Breast epithelium (tissue), 3 donors: ENCODE results near the gene KLRC4.

Experiments used
- POLR2AphosphoS5 ChIP-seq, 3 donors: sonication (generic); formaldehyde crosslinking; IDR thresholded peaks; one replicate each; pipeline ENCODE4 v1.6.1; 2017; ENCODE audit warnings: antibody characterized with exemption in 3 of 3
- TF ChIP-seq, protein P1 (sequence below), 3 donors: fragments of 450-650 bp; IDR thresholded peaks; one replicate each; pipeline ENCODE4 v1.5.1; 2016 to 2017; ENCODE audit warnings: antibody characterized with exemption in 3 of 3, mild to moderate bottlenecking in 3 of 3, moderate library complexity in 3 of 3

- TF ChIP-seq, protein P1, sequence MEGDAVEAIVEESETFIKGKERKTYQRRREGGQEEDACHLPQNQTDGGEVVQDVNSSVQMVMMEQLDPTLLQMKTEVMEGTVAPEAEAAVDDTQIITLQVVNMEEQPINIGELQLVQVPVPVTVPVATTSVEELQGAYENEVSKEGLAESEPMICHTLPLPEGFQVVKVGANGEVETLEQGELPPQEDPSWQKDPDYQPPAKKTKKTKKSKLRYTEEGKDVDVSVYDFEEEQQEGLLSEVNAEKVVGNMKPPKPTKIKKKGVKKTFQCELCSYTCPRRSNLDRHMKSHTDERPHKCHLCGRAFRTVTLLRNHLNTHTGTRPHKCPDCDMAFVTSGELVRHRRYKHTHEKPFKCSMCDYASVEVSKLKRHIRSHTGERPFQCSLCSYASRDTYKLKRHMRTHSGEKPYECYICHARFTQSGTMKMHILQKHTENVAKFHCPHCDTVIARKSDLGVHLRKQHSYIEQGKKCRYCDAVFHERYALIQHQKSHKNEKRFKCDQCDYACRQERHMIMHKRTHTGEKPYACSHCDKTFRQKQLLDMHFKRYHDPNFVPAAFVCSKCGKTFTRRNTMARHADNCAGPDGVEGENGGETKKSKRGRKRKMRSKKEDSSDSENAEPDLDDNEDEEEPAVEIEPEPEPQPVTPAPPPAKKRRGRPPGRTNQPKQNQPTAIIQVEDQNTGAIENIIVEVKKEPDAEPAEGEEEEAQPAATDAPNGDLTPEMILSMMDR (IDR thresholded peaks at IDR 0.05) = no peak
- no peak for TF ChIP-seq POLR2AphosphoS5 (IDR thresholded peaks at IDR 0.05)
Observed at GRCh38 chr12:10361084-10361483, 48.5 kb downstream of the KLRC4 start.
